GM19452 (cell line): ENCODE results near the gene ACTR3C.
"Not testable (repeated sequence)": the region's sequence is repeated elsewhere in the genome, so short reads cannot be mapped to it uniquely, and the experiment has no call there.

Experiments used
- ATAC-seq: cut with Tn5 transposase; IDR thresholded peaks from one replicate; pipeline ENCODE4 v1.9.1; 2021; ENCODE audit not compliant: unreplicated experiment

Gene ACTR3C

GRCh38 chr7:150314639-150315239 lies 8.6 kb downstream of the ACTR3C start:
- no peak for ATAC-seq

GRCh38 chr7:150313870-150314269 lies 9.5 kb downstream of the ACTR3C start:
- ATAC-seq: no peak

DNA sequence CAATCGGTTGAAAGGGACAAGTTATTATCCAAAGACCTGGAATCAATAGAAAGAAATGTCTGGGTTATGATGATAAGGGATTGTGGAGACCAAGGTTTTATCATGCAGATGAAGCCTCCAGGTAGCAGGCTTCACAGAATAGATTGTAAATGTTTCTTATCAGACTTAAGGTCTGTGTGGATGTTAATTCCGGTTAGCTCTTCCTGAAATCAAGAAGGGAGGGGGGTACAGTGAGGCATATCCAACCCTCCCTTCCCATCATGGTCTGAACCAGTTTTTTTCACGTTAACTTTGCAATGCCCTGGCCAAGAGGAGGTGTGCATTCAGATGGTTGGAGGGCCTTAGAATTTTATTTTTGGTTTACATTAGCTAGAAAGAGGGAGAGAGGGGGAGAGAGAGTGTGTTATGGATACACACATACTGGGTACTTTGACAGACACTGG lies 10.0 kb downstream of the ACTR3C start:
- ATAC-seq: no peak

GRCh38 chr7:150312649-150313366 lies 10.5 kb downstream of the ACTR3C start:
- not testable (repeated sequence) for ATAC-seq

- ATAC-seq: no peak
These were observed 11.6 kb downstream of the ACTR3C start for GRCh38 chr7:150311711-150312110.

DNA sequence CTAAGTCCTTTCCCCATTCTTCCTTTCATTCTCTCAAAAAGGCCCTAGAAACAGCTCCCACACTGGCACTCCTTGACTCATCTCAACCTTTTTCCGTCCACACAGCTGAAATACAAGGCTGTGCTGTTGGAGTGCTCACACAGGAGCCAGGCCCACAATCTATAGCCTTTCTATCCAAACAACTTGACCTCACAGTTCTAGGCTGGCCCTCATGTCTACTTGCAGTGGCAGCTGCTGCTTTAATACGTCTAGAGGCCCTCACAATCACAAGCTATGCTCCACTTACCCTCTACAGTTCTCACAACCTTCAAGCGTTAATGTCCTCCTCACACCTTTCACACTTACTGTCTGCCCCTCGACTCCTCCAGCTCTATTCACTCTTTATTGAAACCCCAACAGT lies 12.2 kb downstream of the ACTR3C start:
- ATAC-seq: no peak

DNA sequence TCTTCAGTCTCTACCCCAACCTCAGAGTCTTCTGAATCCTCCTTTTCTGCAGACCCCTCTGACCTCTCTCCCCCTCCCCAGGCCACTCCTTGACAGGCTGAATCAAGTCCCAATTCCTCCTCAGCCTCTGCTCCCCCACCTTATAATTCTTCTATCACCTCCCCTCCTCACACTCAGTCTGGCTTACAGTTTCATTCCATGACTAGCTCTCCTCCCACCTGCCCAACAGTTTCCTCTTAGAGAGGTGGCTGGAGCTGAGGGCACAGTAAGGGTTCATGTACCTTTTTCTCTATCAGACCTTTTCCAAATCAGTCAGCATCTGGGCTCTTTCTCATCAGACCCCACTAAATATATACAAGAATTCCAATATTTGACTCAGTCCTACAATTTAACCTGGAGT lies 14.8 kb downstream of the ACTR3C start:
- no peak for ATAC-seq

- no peak for ATAC-seq
These were observed 15.4 kb downstream of the ACTR3C start for GRCh38 chr7:150307904-150308303.

DNA sequence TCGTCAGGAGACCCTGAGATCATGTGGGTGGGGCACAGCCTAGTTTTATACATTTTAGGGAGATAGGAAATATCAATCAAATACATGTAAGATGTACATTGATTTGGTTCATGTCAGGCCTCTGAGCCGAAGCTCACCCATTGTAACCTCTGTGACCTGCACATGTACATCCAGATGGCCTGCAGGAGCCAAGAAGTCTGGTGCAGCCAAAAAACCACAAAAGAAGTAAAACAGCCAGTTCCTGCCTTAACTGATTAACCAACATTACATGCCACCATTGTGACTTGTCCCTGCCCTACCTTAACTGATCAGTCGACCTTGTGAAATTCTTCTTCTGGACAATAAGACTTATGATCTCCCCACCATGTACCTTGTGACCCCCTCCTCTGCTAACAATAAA lies 16.2 kb downstream of the ACTR3C start:
- no peak for ATAC-seq

DNA sequence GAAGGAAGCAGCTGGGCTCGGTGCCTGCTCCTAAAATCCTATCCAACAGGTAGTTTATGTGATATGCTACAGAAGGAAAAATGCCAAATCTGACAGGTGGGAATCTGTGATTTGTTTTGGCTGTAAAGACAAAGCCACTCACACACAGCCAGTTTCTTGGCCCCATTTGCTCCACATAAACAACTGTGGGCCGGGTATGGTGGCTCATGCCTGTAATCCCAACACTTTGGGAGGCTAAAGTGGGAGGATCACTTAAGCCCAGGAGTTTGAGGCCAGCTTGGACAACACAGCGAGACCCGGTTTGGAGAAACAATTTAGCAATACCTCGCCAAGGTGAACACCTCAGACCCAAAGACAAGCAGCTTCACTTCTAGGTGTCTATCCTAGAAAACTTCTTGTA lies 17.0 kb downstream of the ACTR3C start:
- not testable (repeated sequence) for ATAC-seq

- not testable (repeated sequence) for ATAC-seq
These were observed 17.5 kb downstream of the ACTR3C start for GRCh38 chr7:150305903-150306284.

DNA sequence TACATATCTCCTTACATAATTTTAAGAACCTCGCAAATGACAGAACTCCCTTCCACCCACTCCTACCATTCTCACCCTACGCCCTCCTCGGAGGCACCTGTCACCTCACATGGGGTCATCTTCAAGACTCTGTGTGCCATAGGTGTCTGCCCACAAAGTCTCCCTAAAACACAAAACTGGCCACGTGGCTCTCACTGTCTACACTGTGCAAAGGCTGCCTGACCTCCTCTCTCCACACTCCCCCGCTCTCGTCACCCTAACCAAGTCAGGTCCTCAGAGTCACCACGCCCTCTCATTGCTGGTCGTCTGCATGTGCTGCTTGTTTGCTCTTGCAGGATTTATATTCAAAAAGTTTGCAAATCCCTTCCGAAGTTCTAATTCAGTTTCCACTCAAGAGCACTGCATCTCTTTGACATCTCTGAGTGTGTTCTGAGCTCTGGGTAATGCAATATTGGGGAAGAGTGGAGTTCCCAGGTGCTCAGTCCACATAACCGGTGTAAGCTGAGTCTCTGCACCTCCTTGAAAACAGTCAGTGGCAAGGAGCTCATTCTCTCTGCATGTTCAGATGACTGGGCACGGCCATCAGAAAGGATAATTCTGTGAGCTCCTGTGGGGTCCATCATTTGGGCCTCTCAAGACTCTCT lies 18.0 kb downstream of the ACTR3C start:
- ATAC-seq: not testable (repeated sequence)

DNA sequence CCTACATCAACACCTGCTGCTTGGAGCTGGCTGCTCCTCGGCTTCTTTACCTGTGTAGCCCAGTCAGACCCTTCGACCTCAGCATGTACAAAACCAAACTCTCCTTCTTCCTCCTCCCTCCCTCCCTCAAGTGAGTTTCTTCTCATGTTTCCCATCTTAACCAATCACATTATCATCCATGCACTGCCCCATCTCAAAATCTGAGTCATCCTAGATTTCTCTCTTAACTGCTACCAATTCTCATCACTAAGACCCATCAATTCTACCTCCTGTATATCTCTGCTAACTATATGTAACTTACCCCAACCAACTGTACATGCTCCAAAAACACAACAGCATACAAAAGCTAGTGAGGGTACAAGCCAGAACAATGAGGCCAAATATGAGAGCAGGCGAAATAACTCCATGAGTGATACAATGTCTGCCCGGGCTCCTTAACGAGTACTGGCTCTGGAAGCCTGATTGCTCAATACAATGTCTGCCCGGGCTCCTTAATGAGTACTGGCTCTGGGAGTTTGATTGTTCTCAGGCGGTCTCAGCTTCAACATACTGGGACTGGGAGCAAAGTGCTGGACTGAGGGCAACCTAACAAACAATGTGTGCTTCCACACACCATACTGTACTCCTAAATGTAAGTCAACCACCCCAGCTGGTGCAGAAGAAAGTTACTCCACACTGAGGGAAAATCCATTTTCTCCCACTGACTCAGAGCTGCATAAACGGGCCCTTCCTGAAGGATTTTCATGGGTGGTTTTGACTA lies 18.7 kb downstream of the ACTR3C start:
- ATAC-seq: not testable (repeated sequence)

- not testable (repeated sequence) for ATAC-seq
These were observed 20.4 kb downstream of the ACTR3C start for GRCh38 chr7:150302908-150303310.

GRCh38 chr7:150297978-150298377 lies 25.4 kb downstream of the ACTR3C start:
- not testable (repeated sequence) for ATAC-seq

- not testable (repeated sequence) for ATAC-seq
These were observed 26.5 kb downstream of the ACTR3C start for GRCh38 chr7:150296802-150297201.

DNA sequence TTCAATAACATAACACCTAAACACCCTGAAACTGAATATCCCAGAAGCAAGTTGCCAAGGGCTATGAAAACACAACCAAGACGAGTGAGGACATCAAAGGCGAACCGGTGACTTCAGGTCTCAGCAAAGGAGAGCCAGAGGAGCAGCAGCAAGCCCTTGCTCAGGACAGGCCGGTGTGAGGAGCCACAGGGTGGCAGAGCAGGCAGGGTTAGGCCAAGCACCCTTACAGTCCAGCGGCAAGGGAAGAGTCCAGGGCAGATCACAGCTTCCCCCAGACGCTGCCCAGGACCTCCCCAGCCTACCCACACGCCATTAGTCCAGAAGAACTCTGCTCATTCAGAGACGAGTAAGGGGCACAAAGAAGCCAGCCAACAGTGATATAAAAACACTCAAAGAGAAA lies 27.7 kb downstream of the ACTR3C start:
- ATAC-seq: not testable (repeated sequence)

DNA sequence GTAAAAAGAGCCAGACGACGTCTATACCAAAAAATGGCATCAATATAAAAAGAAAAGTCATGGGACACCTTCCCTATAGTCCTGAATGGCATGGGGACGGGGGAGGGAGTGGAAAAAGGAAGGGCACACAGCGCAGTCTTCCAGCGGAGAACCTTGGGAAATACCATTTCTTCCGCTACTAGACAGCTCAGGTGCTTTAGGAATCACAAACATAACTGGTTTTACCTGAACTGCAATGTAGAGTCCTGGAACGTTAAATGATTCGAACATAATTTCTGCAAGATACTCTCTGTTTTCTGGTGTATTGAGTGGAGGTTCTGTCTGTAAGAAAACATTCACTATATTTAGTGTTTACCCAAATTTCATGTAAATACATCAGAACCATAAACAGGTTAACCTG lies 28.3 kb downstream of the ACTR3C start:
- not testable (repeated sequence) for ATAC-seq

GRCh38 chr7:150290317-150290716 lies 33.0 kb downstream of the ACTR3C start:
- not testable (repeated sequence) for ATAC-seq

DNA sequence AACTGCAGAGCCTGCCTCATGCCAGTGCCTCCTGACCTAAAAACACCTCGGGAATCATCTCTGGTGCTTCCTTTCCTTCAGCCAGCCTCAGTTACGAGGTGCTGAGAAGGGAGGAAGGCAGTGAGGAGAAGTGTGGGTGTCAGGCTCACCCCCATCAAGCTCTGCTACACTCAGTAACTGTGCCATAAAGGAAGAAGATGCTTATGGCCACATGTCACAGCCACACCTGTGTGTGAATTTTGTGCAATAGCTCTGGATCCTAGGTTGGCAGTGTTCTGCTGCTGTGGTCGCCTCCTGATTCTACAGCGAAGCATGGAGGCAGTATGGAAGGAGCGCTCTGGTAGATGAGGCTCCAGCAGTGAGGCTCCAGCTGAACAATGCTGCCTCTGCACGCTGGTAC lies 34.5 kb downstream of the ACTR3C start:
- ATAC-seq: not testable (repeated sequence)

DNA sequence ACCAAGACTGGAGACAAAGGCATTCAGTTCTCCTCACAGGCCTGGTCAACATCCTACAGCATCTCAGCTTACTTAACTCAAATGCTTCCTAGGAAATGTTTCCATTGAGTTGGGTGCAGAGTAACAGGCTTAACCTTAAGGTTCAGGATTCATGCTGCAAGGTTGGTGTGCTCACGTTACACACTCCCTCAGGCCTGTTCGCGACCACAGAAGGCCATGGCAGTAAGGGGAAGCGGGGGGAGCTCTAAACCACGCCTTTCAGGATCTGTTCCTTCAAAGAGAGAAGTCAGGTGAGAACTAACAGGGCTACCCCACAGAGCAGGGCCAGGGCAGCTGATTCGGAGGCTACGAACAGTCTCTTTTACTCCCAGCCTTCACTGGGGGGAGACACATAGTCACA lies 35.5 kb downstream of the ACTR3C start:
- ATAC-seq: not testable (repeated sequence)
